CD4-positive, alpha-beta T cell treated with Interleukin-4 for 4 hours (primary cell): ENCODE measurements around the gene FLYWCH1.

Source experiments
- DNase-seq: peaks from one replicate; pipeline ENCODE4 v3.0.0-alpha.2; 2020

FLYWCH1 gene

GRCh38 chr16:2988590-2989099 is 76.9 kb downstream of the FLYWCH1 start:
- DNase-seq, result no peak

GRCh38 chr16:2990891-2991290 is 79.2 kb downstream of the FLYWCH1 start:
- DNase-seq, result no peak

GRCh38 chr16:2991566-2992261 is 80.0 kb downstream of the FLYWCH1 start:
- no peak for DNase-seq

- DNase-seq, result no peak
These were observed 80.8 kb downstream of the FLYWCH1 start for GRCh38 chr16:2992383-2993081.

GRCh38 chr16:2996298-2996697 is 84.6 kb downstream of the FLYWCH1 start:
- DNase-seq, result no peak

GRCh38 chr16:2999929-3000328 is 88.2 kb downstream of the FLYWCH1 start:
- no peak for DNase-seq

GRCh38 chr16:3000540-3000939 is 88.8 kb downstream of the FLYWCH1 start:
- no peak for DNase-seq
